Upper lobe of left lung (tissue), 6 donors: Measurements from ENCODE around the gene MTCL1. TPM values are rescaled to one million over a fixed set of nuclear protein-coding genes. Genes with fewer than 3 reads are reported as not detected.

ENCODE experiments used
- ATAC-seq, 2 donors: fragments of 200-7000 bp; cut with Tn5 transposase; one replicate each; pipeline ENCODE4 v1.9.1; 2022; ENCODE audit warnings: mild to moderate bottlenecking in 2 of 2, moderate library complexity in 2 of 2; ENCODE audit not compliant: low FRiP score in 2 of 2
- DNase-seq, 2 donors: peaks; one replicate each; pipeline ENCODE4 v3.0.0-alpha.2; 2019 to 2020
- H3K27ac ChIP-seq, 4 donors: fragments of 200-600 bp; sonication (generic); one replicate each; pipeline ENCODE4 v1.5.1; 2016 to 2019
- H3K27me3 ChIP-seq, 4 donors: fragments of 200-600 bp; sonication (generic); one replicate each; pipeline ENCODE4 v1.5.1; 2017 to 2019
- H3K36me3 ChIP-seq, 4 donors: fragments of 200-600 bp; sonication (generic); one replicate each; pipeline ENCODE4 v1.5.1; 2016 to 2019
- H3K4me1 ChIP-seq, 4 donors: fragments of 200-600 bp; sonication (generic); one replicate each; pipeline ENCODE4 v1.5.1; 2018 to 2019
- H3K4me3 ChIP-seq, 4 donors: fragments of 200-600 bp; sonication (generic); one replicate each; pipeline ENCODE4 v1.5.1; 2017 to 2019; ENCODE audit warnings: mild to moderate bottlenecking in 2 of 4, moderate library complexity in 1 of 4
- H3K9me3 ChIP-seq, 4 donors: fragments of 200-600 bp; sonication (generic); one replicate each; pipeline ENCODE4 v1.5.1; 2018 to 2019
- EP300 ChIP-seq, 4 donors: sonication (generic); formaldehyde crosslinking; IDR thresholded peaks; one replicate each; pipeline ENCODE4 v1.5.1; 2017; ENCODE audit warnings: antibody characterized with exemption in 4 of 4, control low read depth in 2 of 4
- POLR2A ChIP-seq, 4 donors: fragments of 450-650 bp; IDR thresholded peaks; one replicate each; pipeline ENCODE4 v1.5.1; 2016 to 2017; ENCODE audit warnings: antibody characterized with exemption in 4 of 4, mild to moderate bottlenecking in 2 of 4
- POLR2AphosphoS5 ChIP-seq, 2 donors: sonication (generic); formaldehyde crosslinking; IDR thresholded peaks; one replicate each; pipeline ENCODE4 v1.5.1; 2017; ENCODE audit warnings: antibody characterized with exemption in 2 of 2
- WGBS, 2 donors: methylation state at CpG; one replicate each; pipeline ENCODE4 v1.1.5; 2017 to 2018; 5-methylcytosine and 5-hydroxymethylcytosine counted together
- total RNA-seq, 6 donors: library from RNA; depleted of rRNA in 4 of 6; stranded (reverse); fragments of >200 nt in 4 of 6; gene quantifications; one replicate each; pipeline versions ENCODE4 v1.1.0 to v1.2.1, GENCODE V29; 2016 to 2021
- TF ChIP-seq, protein P1 (sequence below), 6 experiments: fragments of 450-650 bp in 4 of 6; fragments of 200-600 bp in 2 of 6; sonication (generic) in 2 of 6; IDR thresholded peaks; one replicate each; pipeline ENCODE4 v1.5.1; 2016 to 2019; ENCODE audit warnings: antibody characterized with exemption in 6 of 6
- donor health status: DM: no; HTN: no; CAD: no; lungs with moderate emphysema.
- donor health status: DM: no; HTN: yes; CAD: no; lungs with severe emphysema.

The MTCL1 gene
- total RNA-seq, 6 donors from 2014 or later, result 4.5 to 17.9 (median 8.1) TPM

DNA sequence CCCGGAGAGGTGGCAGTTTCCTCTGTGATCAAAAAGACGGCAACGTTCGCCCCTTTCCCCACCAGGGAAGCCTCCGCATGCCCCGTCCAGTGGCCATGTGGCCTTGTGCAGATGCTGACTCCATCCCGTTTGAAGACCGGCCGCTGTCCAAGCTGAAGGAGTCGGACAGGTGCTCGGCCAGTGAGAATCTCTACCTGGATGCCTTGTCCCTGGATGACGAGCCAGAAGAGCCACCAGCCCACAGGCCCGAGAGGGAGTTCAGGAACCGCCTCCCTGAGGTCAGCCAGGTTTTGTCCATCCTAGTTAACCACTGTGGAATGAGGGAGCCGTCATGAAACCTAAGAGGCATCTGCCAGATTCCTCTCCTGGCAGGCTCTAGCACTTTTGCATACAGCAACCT is 113.6 kb downstream of the MTCL1 start:
- ATAC-seq (no peak), DNase-seq (no peak)
- TF ChIP-seq POLR2AphosphoS5 (IDR thresholded peaks at IDR 0.05) (no peak), POLR2A (IDR thresholded peaks at IDR 0.05) (no peak), EP300 (IDR thresholded peaks at IDR 0.05) (no peak)
- TF ChIP-seq, protein P1, sequence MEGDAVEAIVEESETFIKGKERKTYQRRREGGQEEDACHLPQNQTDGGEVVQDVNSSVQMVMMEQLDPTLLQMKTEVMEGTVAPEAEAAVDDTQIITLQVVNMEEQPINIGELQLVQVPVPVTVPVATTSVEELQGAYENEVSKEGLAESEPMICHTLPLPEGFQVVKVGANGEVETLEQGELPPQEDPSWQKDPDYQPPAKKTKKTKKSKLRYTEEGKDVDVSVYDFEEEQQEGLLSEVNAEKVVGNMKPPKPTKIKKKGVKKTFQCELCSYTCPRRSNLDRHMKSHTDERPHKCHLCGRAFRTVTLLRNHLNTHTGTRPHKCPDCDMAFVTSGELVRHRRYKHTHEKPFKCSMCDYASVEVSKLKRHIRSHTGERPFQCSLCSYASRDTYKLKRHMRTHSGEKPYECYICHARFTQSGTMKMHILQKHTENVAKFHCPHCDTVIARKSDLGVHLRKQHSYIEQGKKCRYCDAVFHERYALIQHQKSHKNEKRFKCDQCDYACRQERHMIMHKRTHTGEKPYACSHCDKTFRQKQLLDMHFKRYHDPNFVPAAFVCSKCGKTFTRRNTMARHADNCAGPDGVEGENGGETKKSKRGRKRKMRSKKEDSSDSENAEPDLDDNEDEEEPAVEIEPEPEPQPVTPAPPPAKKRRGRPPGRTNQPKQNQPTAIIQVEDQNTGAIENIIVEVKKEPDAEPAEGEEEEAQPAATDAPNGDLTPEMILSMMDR (IDR thresholded peaks at IDR 0.05), result no peak
- Histone ChIP-seq H3K36me3 (no peaks in the 10 kb centered on the region), H3K4me3 (no peak overlapping the region), H3K27me3 (no peaks in the 10 kb centered on the region), H3K4me1 (no peaks in the 10 kb centered on the region), H3K9me3 (no peaks in the 10 kb centered on the region), H3K27ac (no peak overlapping the region)
- WGBS, 2 donors, result 94 to 96% methylated on average over 14 to 15 of the region's 15 CpGs

DNA sequence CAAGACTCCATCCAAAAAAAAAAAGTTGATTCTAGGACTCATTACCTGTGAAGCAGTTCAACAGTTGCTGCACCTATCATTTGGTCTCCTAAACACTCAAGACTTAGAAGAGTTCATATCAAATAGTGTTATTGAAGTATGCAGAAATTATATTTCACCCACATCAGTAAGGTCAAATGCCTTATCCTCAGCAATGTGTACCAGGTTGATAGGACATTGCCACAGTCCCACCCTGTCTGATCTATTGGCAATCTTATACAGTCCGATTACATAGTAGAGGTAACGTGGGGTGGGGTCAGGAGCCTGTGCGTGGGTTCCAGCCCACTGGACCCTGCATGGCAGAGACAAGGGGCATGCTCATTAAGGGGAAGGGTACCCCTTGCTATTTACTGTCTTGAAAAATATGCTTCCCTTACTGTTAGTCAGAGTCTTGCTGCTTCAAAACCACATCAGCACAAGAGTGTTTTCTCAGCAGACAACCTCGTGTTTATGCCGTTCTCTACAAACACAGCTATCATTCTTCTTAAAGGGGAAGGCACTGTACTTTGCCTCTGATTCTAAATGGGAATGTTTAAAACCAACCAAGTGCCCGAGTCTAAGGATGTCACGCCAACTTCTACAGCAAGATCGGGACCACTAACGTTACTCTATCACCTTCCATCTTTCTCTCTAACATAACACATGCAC is 115.2 kb downstream of the MTCL1 start:
- Histone ChIP-seq H3K27ac (no peak overlapping the region), H3K9me3 (no peaks in the 10 kb centered on the region), H3K27me3 (no peaks in the 10 kb centered on the region), H3K4me1 (no peaks in the 10 kb centered on the region), H3K4me3 (no peak overlapping the region), H3K36me3 (peaks cover 0 to 5% (median 0%) of the 10 kb centered on the region in 4 donors)
- TF ChIP-seq, protein P1 (IDR thresholded peaks at IDR 0.05), result no peak
- no peak for TF ChIP-seq POLR2A (IDR thresholded peaks at IDR 0.05)
- no peak for TF ChIP-seq POLR2AphosphoS5 (IDR thresholded peaks at IDR 0.05)
- no peak for TF ChIP-seq EP300 (IDR thresholded peaks at IDR 0.05)
- DNase-seq (no peak), ATAC-seq (no peak)
- 78 to 80% methylated on average over 9 of the region's 9 CpGs for WGBS, 2 donors

DNA sequence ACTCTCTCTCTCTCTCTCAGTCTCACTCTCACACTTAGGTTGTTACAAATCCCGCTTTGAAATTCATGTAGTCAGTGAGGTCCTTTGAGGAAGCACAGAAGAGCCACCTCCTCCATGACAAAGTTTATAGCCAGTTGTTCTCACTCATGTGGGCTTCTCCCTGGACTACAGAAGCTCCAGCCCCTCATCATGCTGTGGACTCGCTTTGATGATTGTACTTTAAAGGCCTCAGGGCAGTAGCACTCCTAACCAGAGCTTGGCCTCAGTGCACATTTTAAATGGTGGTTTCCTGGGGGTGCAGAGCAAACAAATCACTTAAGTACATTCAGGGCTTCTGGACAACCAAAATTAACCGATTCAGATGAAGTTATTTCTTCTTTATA is 115.7 kb downstream of the MTCL1 start:
- no peak for DNase-seq
- Histone ChIP-seq H3K27ac (no peak overlapping the region), H3K9me3 (no peaks in the 10 kb centered on the region), H3K27me3 (no peaks in the 10 kb centered on the region), H3K4me1 (no peaks in the 10 kb centered on the region), H3K36me3 (peaks cover 0 to 5% (median 0%) of the 10 kb centered on the region in 4 donors), H3K4me3 (no peak overlapping the region)
- WGBS, 2 donors, result 79 to 90% methylated on average over 3 of the region's 3 CpGs
- no peak for ATAC-seq
- TF ChIP-seq POLR2A (IDR thresholded peaks at IDR 0.05) (no peak), POLR2AphosphoS5 (IDR thresholded peaks at IDR 0.05) (no peak), EP300 (IDR thresholded peaks at IDR 0.05) (no peak)
- TF ChIP-seq, protein P1 (IDR thresholded peaks at IDR 0.05), result no peak

DNA sequence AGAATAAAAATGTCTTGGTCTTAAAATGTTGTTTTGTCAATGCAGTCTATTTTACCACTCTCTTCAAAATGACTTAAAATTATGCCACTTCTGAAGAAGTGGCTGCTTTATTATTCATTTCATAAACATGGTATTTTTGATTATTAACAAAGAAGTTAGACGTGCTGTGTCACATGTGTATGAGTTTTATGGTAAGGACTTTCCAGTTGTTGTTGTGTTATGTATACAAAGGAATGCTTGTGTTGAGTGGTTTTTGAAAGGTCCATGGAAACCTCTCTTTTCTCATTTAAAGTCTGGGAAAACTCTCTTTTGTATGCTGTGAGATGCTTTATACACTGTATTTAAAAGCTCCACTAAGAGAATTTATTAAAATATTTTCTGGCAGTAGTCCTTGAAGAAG is 116.2 kb downstream of the MTCL1 start:
- Histone ChIP-seq H3K36me3 (peaks cover 0 to 5% (median 0%) of the 10 kb centered on the region in 4 donors), H3K9me3 (no peaks in the 10 kb centered on the region), H3K4me3 (no peak overlapping the region), H3K27me3 (no peaks in the 10 kb centered on the region), H3K4me1 (no peaks in the 10 kb centered on the region), H3K27ac (no peak overlapping the region)
- ATAC-seq (no peak), DNase-seq (no peak)
- TF ChIP-seq EP300 (IDR thresholded peaks at IDR 0.05) (no peak), POLR2A (IDR thresholded peaks at IDR 0.05) (no peak), POLR2AphosphoS5 (IDR thresholded peaks at IDR 0.05) (no peak)
- TF ChIP-seq, protein P1 (IDR thresholded peaks at IDR 0.05), result no peak
- 85 to 86% methylated on average over 1 of the region's 1 CpG for WGBS, 2 donors

DNA sequence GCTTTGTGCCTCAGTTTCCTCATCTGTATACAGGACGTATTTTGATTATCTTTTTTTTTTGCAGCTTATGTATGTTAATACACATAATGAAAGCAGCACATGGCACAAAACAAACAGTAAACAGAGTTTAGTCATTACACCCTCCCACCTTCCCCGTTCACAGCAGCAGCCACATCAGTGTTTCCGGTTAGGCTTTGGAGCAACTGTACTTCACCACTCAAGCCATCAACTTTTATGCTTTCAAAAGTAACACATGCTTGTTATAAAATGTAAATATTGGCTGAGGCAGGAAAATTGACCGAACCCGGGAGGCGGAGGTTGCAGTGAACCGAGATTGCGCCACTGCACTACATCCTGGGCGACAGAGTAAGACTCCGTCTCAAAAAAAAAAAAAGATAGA is 117.3 kb downstream of the MTCL1 start:
- Histone ChIP-seq H3K27me3 (no peaks in the 10 kb centered on the region), H3K27ac (no peak overlapping the region), H3K36me3 (peaks cover 0 to 5% (median 0%) of the 10 kb centered on the region in 4 donors), H3K4me1 (no peaks in the 10 kb centered on the region), H3K9me3 (no peaks in the 10 kb centered on the region), H3K4me3 (no peak overlapping the region)
- 65 to 77% methylated on average over 10 of the region's 10 CpGs for WGBS, 2 donors
- ATAC-seq (no peak), DNase-seq (no peak)
- no peak for TF ChIP-seq EP300 (IDR thresholded peaks at IDR 0.05)
